HepG2 (cell line): ENCODE results near the gene LIF. TPM values are rescaled to one million over a fixed set of nuclear protein-coding genes. Genes with fewer than 3 reads are reported as not detected.

Experiments used
- ARID5B ChIP-seq: IDR thresholded peaks from 2 replicates; pipeline ENCODE4 v1.4.0; 2020; ENCODE audit warnings: mild to moderate bottlenecking, missing genetic modification reagents
- CBFB ChIP-seq: sonication (generic); formaldehyde crosslinking; IDR thresholded peaks from 2 replicates; pipeline ENCODE4 v1.4.0; 2020; ENCODE audit warnings: missing genetic modification reagents
- ERF ChIP-seq: IDR thresholded peaks from 2 replicates; pipeline ENCODE4 v1.6.1; 2018; ENCODE audit warnings: missing biosample characterization, missing genetic modification reagents
- GATA4 ChIP-seq: sonication (generic); IDR thresholded peaks from 2 replicates; pipeline ENCODE4 v1.6.1; 2016; ENCODE audit warnings: antibody characterized with exemption, low read depth, borderline replicate concordance
- GTF2F1 ChIP-seq: fragments of 150-350 bp; IDR thresholded peaks from 2 replicates; pipeline ENCODE4 v1.6.1; 2014; ENCODE audit warnings: low read length
- MLLT10 ChIP-seq: sonication (generic); formaldehyde crosslinking; IDR thresholded peaks from 2 replicates; pipeline ENCODE4 v1.4.0; 2020; ENCODE audit warnings: missing genetic modification reagents
- MNT ChIP-seq: fragments of 450-650 bp; IDR thresholded peaks from 2 replicates; pipeline ENCODE4 v1.6.1; 2016
- TFE3 ChIP-seq: IDR thresholded peaks from 2 replicates; pipeline ENCODE4 v1.6.1; 2016
- ZBTB4 ChIP-seq: sonication (generic); formaldehyde crosslinking; IDR thresholded peaks from 2 replicates; pipeline ENCODE4 v1.4.0; 2020; ENCODE audit warnings: missing genetic modification reagents, mild to moderate bottlenecking, borderline replicate concordance
- ZBTB44 ChIP-seq: sonication (generic); formaldehyde crosslinking; IDR thresholded peaks from 2 replicates; pipeline ENCODE4 v1.4.0; 2020; ENCODE audit warnings: missing genetic modification reagents
- ZFP82 ChIP-seq: sonication (generic); formaldehyde crosslinking; IDR thresholded peaks from 2 replicates; pipeline ENCODE4 v1.5.1; 2020; ENCODE audit warnings: mild to moderate bottlenecking, missing genetic modification reagents, borderline replicate concordance
- ZNF558 ChIP-seq: sonication (generic); formaldehyde crosslinking; IDR thresholded peaks from 2 replicates; pipeline ENCODE4 v1.9.0; 2022; ENCODE audit warnings: mild to moderate bottlenecking, missing genetic modification reagents, borderline replicate concordance
- ZNF564 ChIP-seq: sonication (generic); formaldehyde crosslinking; IDR thresholded peaks from 2 replicates; pipeline ENCODE4 v1.8.1; 2023; ENCODE audit warnings: mild to moderate bottlenecking, missing genetic modification reagents
- ZNF7 ChIP-seq: IDR thresholded peaks from 2 replicates; pipeline ENCODE4 v1.6.1; 2016; ENCODE audit warnings: missing biosample characterization, missing genetic modification reagents
- ZNF713 ChIP-seq: sonication (generic); formaldehyde crosslinking; IDR thresholded peaks from 2 replicates; pipeline ENCODE4 v1.4.0; 2020; ENCODE audit warnings: mild to moderate bottlenecking, missing genetic modification reagents
- ZNF766 ChIP-seq: sonication (generic); formaldehyde crosslinking; IDR thresholded peaks from 2 replicates; pipeline ENCODE4 v1.5.0; 2020; ENCODE audit warnings: missing genetic modification reagents, borderline replicate concordance
- ZNF777 ChIP-seq: sonication (generic); formaldehyde crosslinking; IDR thresholded peaks from 2 replicates; pipeline ENCODE4 v1.4.0; 2020; ENCODE audit warnings: missing genetic modification reagents
- polyA plus RNA-seq, 8 experiments: library from polyadenylated mRNA; depleted of rRNA in 3 of 8; stranded (reverse) in 7 of 8; unstranded in 1 of 8; fragments of >200 nt; fragmentation: Illumina TruSeq in 4 of 8; extraction: Trizol in 4 of 8; gene quantifications; 2 replicates each; pipeline versions ENCODE4 v1.2.1 to v1.2.3, GENCODE V29; 2011 to 2016; ENCODE audit warnings: low read depth in 4 of 8, missing spikeins in 1 of 8, mixed read lengths in 1 of 8; ENCODE audit not compliant: insufficient read depth in 1 of 8
- total RNA-seq, 5 experiments: library from RNA; depleted of rRNA; stranded (reverse); fragments of >200 nt; fragmentation: Illumina TruSeq; extraction: Trizol; gene quantifications; 2 replicates each; pipeline ENCODE4 v1.2.3, GENCODE V29; 2016; ENCODE audit warnings: low read depth in 1 of 5

Gene LIF
- total and polyA plus RNA-seq, 2 of the 13 experiments (the other 11 are each of a cell fraction or from before 2014, with no cell fraction given), result 3.6 to 8.5 TPM

GRCh38 chr22:30208631-30209603 is 37.6 kb downstream of the LIF start (continued):
- TF ChIP-seq ARID5B (CRISPR knock-in tag), result peak; percentile 72; the same call in 1 of the 2 replicates
- TF ChIP-seq TFE3 (CRISPR knock-in tag), result peak; percentile 72; the same call in 1 of the 2 replicates
- TF ChIP-seq ZFP82 (CRISPR knock-in tag), result no peak
- TF ChIP-seq ZNF777 (CRISPR knock-in tag), result no peak
- TF ChIP-seq ZBTB44, result no peak
- TF ChIP-seq ZNF713 (CRISPR knock-in tag), result no peak
- no peak for TF ChIP-seq ZNF766
- peak; percentile 72; the same call in 1 of the 2 replicates for TF ChIP-seq ERF (CRISPR knock-in tag)
- no peak for TF ChIP-seq GTF2F1
- TF ChIP-seq MLLT10 (CRISPR knock-in tag), result no peak
- TF ChIP-seq GATA4, result peak; percentile 21; the same call in 1 of the 2 replicates
- no peak for TF ChIP-seq ZNF558 (CRISPR knock-in tag)
- TF ChIP-seq ZBTB4 (CRISPR knock-in tag), result no peak
- no peak for TF ChIP-seq ZNF564 (CRISPR knock-in tag)
- no peak for TF ChIP-seq CBFB (CRISPR knock-in tag)
- no peak for TF ChIP-seq ZNF7 (CRISPR knock-in tag)
- TF ChIP-seq MNT, result peak; percentile 34; the same call in 1 of the 2 replicates
